ENCODE data around the gene NOP56. TPM values are rescaled to one million over a fixed set of nuclear protein-coding genes. Genes with fewer than 3 reads are reported as not detected.

NOP56 gene
- polyA plus RNA-seq, 1 donor (not counting 4 experiments of a cell fraction or from before 2014, with no cell fraction given), result 242 TPM

GRCh38 chr20:2657241-2657640 lies 4.8 kb downstream of the NOP56 start:
- Histone ChIP-seq H3K4me1 (ENCODE audit: control insufficient read depth, extremely low read depth, insufficient read depth, low read length) (peaks cover 18% of the 10 kb centered on the region), H3K36me3 (ENCODE audit: control insufficient read depth in 2 of 2, extremely low read depth in 1 of 2, insufficient read depth in 2 of 2, low read length in 2 of 2) (peaks cover 50 to 59% of the 10 kb centered on the region in 2 experiments), H3K9me1 (ENCODE audit: control insufficient read depth, extremely low read depth, insufficient read depth, low read length) (no peaks in the 10 kb centered on the region), H3K4me2 (ENCODE audit: control insufficient read depth, extremely low read depth, insufficient read depth, low read depth, low read length) (no peak overlapping the region), H3K27ac (ENCODE audit: control insufficient read depth, insufficient read depth, low read length) (no peak overlapping the region), H2AFZ (ENCODE audit: control insufficient read depth, low read length) (no peak overlapping the region), H3K79me2 (ENCODE audit: control insufficient read depth, insufficient read depth, low read length) (peaks cover 51% of the 10 kb centered on the region), H3K27me3 (ENCODE audit: control insufficient read depth, extremely low read depth, insufficient read depth, low read length) (no peaks in the 10 kb centered on the region), H3K4me3 (ENCODE audit: control insufficient read depth in 2 of 3, extremely low read depth in 1 of 3, insufficient read depth in 2 of 3, low read depth in 1 of 3, low read length in 3 of 3) (no peak overlapping the region), H4K20me1 (ENCODE audit: control insufficient read depth, extremely low read depth, insufficient read depth, low read length) (peaks cover 39% of the 10 kb centered on the region), H3K9ac (ENCODE audit: control insufficient read depth, extremely low read depth, insufficient read depth, low read length) (no peak overlapping the region), H3K9me3 (ENCODE audit: control insufficient read depth, low read depth, low read length) (no peaks in the 10 kb centered on the region)
- TF ChIP-seq CTCF (optimal IDR thresholded peaks at IDR 0.05 in 1 of 3, IDR thresholded peaks at IDR 0.05 in 1 of 3, conservative IDR thresholded peaks at IDR 0.05 in 1 of 3; ENCODE audit: extremely low read depth in 1 of 3, insufficient read depth in 2 of 3, low read length in 3 of 3), result no peak
- no peak for TF ChIP-seq EZH2 (IDR thresholded peaks at IDR 0.05; ENCODE audit: low read length)
- DNase-seq (ENCODE audit: low read depth, low spot score), result no peak
- no peak for FAIRE-seq
- dilution Hi-C loops (cut with MboI; ENCODE audit: extremely low pct_ligation_motif_present, low sequenced_read_pairs), result no loop called here

- Histone ChIP-seq H3K4me3 (ENCODE audit: control insufficient read depth in 2 of 3, extremely low read depth in 1 of 3, insufficient read depth in 2 of 3, low read depth in 1 of 3, low read length in 3 of 3) (no peak overlapping the region), H3K9ac (ENCODE audit: control insufficient read depth, extremely low read depth, insufficient read depth, low read length) (no peak overlapping the region), H4K20me1 (ENCODE audit: control insufficient read depth, extremely low read depth, insufficient read depth, low read length) (peaks cover 39% of the 10 kb centered on the region), H3K9me1 (ENCODE audit: control insufficient read depth, extremely low read depth, insufficient read depth, low read length) (no peaks in the 10 kb centered on the region), H3K36me3 (ENCODE audit: control insufficient read depth in 2 of 2, extremely low read depth in 1 of 2, insufficient read depth in 2 of 2, low read length in 2 of 2) (peaks cover 50 to 62% of the 10 kb centered on the region in 2 experiments), H3K4me1 (ENCODE audit: control insufficient read depth, extremely low read depth, insufficient read depth, low read length) (peaks cover 18% of the 10 kb centered on the region), H2AFZ (ENCODE audit: control insufficient read depth, low read length) (no peak overlapping the region), H3K27ac (ENCODE audit: control insufficient read depth, insufficient read depth, low read length) (no peak overlapping the region), H3K9me3 (ENCODE audit: control insufficient read depth, low read depth, low read length) (no peaks in the 10 kb centered on the region), H3K79me2 (ENCODE audit: control insufficient read depth, insufficient read depth, low read length) (peaks cover 50% of the 10 kb centered on the region), H3K4me2 (ENCODE audit: control insufficient read depth, extremely low read depth, insufficient read depth, low read depth, low read length) (no peak overlapping the region), H3K27me3 (ENCODE audit: control insufficient read depth, extremely low read depth, insufficient read depth, low read length) (no peaks in the 10 kb centered on the region)
- no peak for FAIRE-seq
- dilution Hi-C loops (cut with MboI; ENCODE audit: extremely low pct_ligation_motif_present, low sequenced_read_pairs), result no loop called here
- no peak for DNase-seq (ENCODE audit: low read depth, low spot score)
- TF ChIP-seq EZH2 (IDR thresholded peaks at IDR 0.05; ENCODE audit: low read length), result no peak
- no peak for TF ChIP-seq CTCF (optimal IDR thresholded peaks at IDR 0.05 in 1 of 3, IDR thresholded peaks at IDR 0.05 in 1 of 3, conservative IDR thresholded peaks at IDR 0.05 in 1 of 3; ENCODE audit: extremely low read depth in 1 of 3, insufficient read depth in 2 of 3, low read length in 3 of 3)
Observed at GRCh38 chr20:2657674-2658073, 5.2 kb downstream of the NOP56 start.
